ENCODE data around the gene FERMT2. TPM values are rescaled to one million over a fixed set of nuclear protein-coding genes. Genes with fewer than 3 reads are reported as not detected.

The FERMT2 gene
- total RNA-seq, 1 donor from 2014 or later, result 82.5 TPM

DNA sequence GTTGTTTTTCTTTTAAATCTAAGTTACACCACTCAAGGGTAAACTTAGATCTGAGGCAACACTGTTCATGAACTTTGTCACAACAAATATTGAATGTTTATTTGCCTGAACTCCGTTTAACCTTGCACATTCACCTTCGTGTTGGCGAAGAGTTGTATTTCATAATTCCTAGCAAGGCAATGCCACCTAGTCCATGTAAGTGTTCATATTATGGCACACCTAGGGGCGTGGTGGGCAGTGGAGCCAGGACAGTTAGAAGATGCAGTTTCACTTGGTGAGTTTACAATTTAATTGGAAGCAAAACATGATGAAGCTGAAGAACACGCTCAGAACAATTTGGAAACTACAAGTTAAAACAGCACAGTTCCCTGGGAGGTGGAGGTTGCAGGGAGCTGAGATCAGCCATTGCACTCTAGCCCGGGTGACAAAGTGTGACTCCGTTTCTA is 129.0 kb downstream of the FERMT2 start:
- H3K27ac Mint-ChIP-seq, result no peak overlapping the region
- H3K36me3 Mint-ChIP-seq, result no peaks in the 10 kb centered on the region
- TF ChIP-seq, protein P1, sequence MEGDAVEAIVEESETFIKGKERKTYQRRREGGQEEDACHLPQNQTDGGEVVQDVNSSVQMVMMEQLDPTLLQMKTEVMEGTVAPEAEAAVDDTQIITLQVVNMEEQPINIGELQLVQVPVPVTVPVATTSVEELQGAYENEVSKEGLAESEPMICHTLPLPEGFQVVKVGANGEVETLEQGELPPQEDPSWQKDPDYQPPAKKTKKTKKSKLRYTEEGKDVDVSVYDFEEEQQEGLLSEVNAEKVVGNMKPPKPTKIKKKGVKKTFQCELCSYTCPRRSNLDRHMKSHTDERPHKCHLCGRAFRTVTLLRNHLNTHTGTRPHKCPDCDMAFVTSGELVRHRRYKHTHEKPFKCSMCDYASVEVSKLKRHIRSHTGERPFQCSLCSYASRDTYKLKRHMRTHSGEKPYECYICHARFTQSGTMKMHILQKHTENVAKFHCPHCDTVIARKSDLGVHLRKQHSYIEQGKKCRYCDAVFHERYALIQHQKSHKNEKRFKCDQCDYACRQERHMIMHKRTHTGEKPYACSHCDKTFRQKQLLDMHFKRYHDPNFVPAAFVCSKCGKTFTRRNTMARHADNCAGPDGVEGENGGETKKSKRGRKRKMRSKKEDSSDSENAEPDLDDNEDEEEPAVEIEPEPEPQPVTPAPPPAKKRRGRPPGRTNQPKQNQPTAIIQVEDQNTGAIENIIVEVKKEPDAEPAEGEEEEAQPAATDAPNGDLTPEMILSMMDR (conservative IDR thresholded peaks at IDR 0.05), result no peak
- no peaks in the 10 kb centered on the region for H3K9me3 Mint-ChIP-seq
- H3K27me3 Mint-ChIP-seq, result peaks cover 3% of the 10 kb centered on the region
- H3K4me3 Mint-ChIP-seq, result no peak overlapping the region
- no peak for DNase-seq (ENCODE audit: extremely low spot score, unreplicated experiment)
- peaks cover 8% of the 10 kb centered on the region for H3K4me1 Mint-ChIP-seq (ENCODE audit: unreplicated experiment)

DNA sequence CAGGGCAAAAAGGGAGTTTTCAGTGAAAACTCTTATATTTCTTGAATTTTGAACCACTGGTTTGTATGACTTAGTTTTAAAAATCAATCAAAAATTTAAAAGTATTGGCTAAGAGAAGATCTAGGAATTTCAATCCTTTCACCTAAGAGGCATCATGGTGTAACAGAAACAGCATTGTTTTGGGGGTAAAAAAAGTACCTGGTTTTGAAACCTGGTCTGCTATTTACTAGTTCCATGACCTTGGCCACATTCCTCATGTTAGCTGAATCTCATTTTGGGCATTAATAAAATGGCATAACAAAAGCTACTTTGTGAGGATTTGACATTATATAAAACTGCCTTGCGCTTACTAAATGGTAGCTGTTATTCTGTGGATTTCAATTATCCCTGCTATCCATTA is 142.7 kb downstream of the FERMT2 start:
- Mint-ChIP-seq H3K27ac (no peak overlapping the region), H3K36me3 (no peaks in the 10 kb centered on the region)

More for the DNA sequence above, 142.7 kb downstream of the FERMT2 start:
- TF ChIP-seq, protein P1 (conservative IDR thresholded peaks at IDR 0.05), result no peak
- H3K4me3 Mint-ChIP-seq, result no peak overlapping the region
- no peaks in the 10 kb centered on the region for H3K9me3 Mint-ChIP-seq
- no peaks in the 10 kb centered on the region for H3K4me1 Mint-ChIP-seq (ENCODE audit: unreplicated experiment)
- no peaks in the 10 kb centered on the region for H3K27me3 Mint-ChIP-seq
- no peak for DNase-seq (ENCODE audit: extremely low spot score, unreplicated experiment)

Other genes starting within 250 kb of the FERMT2 start
- gene PSMC6, start 243.8 kb downstream of the FERMT2 start, total RNA-seq (ENCODE audit: low replicate concordance), result 76.1 and 90.4 TPM in 2 replicates
- 9.1 and 11.0 TPM in 2 replicates for gene STYX, start 220.9 kb downstream of the FERMT2 start, total RNA-seq (ENCODE audit: low replicate concordance)
- 23.7 and 26.6 TPM in 2 replicates for gene GNPNAT1, start 159.4 kb downstream of the FERMT2 start, total RNA-seq (ENCODE audit: low replicate concordance)
- 6.2 and 19.1 TPM in 2 replicates for gene DDHD1, start 202.3 kb upstream of the FERMT2 start, total RNA-seq (ENCODE audit: low replicate concordance)